Natural killer cell (primary cell): Measurements from ENCODE around the gene MOSMO. TPM values are rescaled to one million over a fixed set of nuclear protein-coding genes. Genes with fewer than 3 reads are reported as not detected.

Source experiments
- ATAC-seq, 3 donors: fragments of 150-1000 bp in 2 of 3; fragments of 200-7000 bp in 1 of 3; cut with Tn5 transposase; 1 replicate in 1 of 3; 2 replicates in 2 of 3; pipeline ENCODE4 v1.10.0; 2021; ENCODE audit warnings: mild to moderate bottlenecking in 2 of 3, moderate library complexity in 2 of 3
- DNase-seq, 2 donors: peaks; one replicate each; pipeline versions ENCODE4 v3.0.0 to v3.0.0-alpha.2; 2013 to 2021; ENCODE audit warnings: mixed read lengths in 1 of 2
- H3K27ac ChIP-seq: one replicate; pipeline ENCODE4 v1.5.1; 2013; ENCODE audit warnings: mild to moderate bottlenecking, low read length
- H3K27me3 ChIP-seq: one replicate; pipeline ENCODE4 v1.6.1; 2013; ENCODE audit warnings: low read length; ENCODE audit not compliant: control insufficient read depth, insufficient read depth
- H3K36me3 ChIP-seq: one replicate; pipeline ENCODE4 v1.6.1; 2013; ENCODE audit warnings: low read length; ENCODE audit not compliant: control insufficient read depth, insufficient read depth
- H3K4me1 ChIP-seq: one replicate; pipeline ENCODE4 v1.6.1; 2013; ENCODE audit warnings: low read length; ENCODE audit not compliant: control insufficient read depth, insufficient read depth
- H3K4me3 ChIP-seq: one replicate; pipeline ENCODE4 v1.5.1; 2013; ENCODE audit warnings: low read length
- H3K9me3 ChIP-seq: one replicate; pipeline ENCODE4 v1.6.1; 2013; ENCODE audit warnings: low read length; ENCODE audit not compliant: control insufficient read depth, insufficient read depth
- H3K27ac Mint-ChIP-seq, 2 donors: one replicate each; pipeline ENCODE4 v1.8.0; 2022; ENCODE audit warnings: mild to moderate bottlenecking in 2 of 2, mixed read lengths in 2 of 2, moderate library complexity in 1 of 2
- H3K27me3 Mint-ChIP-seq, 2 donors: one replicate each; pipeline ENCODE4 v1.8.0; 2022; ENCODE audit warnings: low read depth in 2 of 2, mixed read lengths in 2 of 2
- H3K36me3 Mint-ChIP-seq: one replicate; pipeline ENCODE4 v1.8.0; 2022; ENCODE audit warnings: mixed read lengths
- H3K4me1 Mint-ChIP-seq, 2 donors: one replicate each; pipeline ENCODE4 v1.8.0; 2022; ENCODE audit warnings: mixed read lengths in 2 of 2
- H3K4me3 Mint-ChIP-seq: one replicate; pipeline ENCODE4 v1.8.0; 2022; ENCODE audit warnings: mild to moderate bottlenecking, moderate library complexity, mixed read lengths
- H3K9me3 Mint-ChIP-seq, 2 donors: one replicate each; pipeline ENCODE4 v1.8.0; 2022; ENCODE audit warnings: mixed read lengths in 2 of 2
- CTCF ChIP-seq: fragments of 200-600 bp; IDR thresholded peaks from one replicate; pipeline ENCODE4 v1.8.0; 2022; ENCODE audit warnings: antibody characterized with exemption
- WGBS: methylation state at CpG from one replicate; pipeline ENCODE4 v1.1.7; 2013; ENCODE audit warnings: missing lambda C conversion rate; ENCODE audit not compliant: insufficient coverage; 5-methylcytosine and 5-hydroxymethylcytosine counted together
- intact Hi-C: fragments of 100-400 bp; cut with micrococcal nuclease; formaldehyde crosslinking; loops from one replicate; pipeline ENCODE4 v1.14.2; 2022
- total RNA-seq, 4 donors: library from RNA; stranded (reverse); fragments of 120-200 nt in 1 of 4; gene quantifications; one replicate each; pipeline versions ENCODE4 v1.2.3 to v1.2.4, GENCODE V29; 2013 to 2022

The MOSMO gene
- total RNA-seq, 3 donors from 2014 or later (not counting 1 experiment from before 2014, with no cell fraction given) = 8.6 to 10.3 (median 9.3) TPM

GRCh38 chr16:21991621-21992020 is 16.3 kb upstream of the MOSMO start:
- WGBS = 41% methylated on average over 6 of the region's 6 CpGs
- H3K36me3 ChIP-seq = no peaks in the 10 kb centered on the region
- DNase-seq (no peak), ATAC-seq (peak in 1 of 3 donors; percentile 56)
- H3K4me1 ChIP-seq = no peaks in the 10 kb centered on the region
- H3K9me3 ChIP-seq = no peaks in the 10 kb centered on the region
- Mint-ChIP-seq H3K9me3 (no peaks in the 10 kb centered on the region), H3K27ac (no peak overlapping the region), H3K36me3 (no peaks in the 10 kb centered on the region), H3K27me3 (no peaks in the 10 kb centered on the region), H3K4me1 (peaks cover 0 to 4% of the 10 kb centered on the region in 2 donors), H3K4me3 (no peak overlapping the region)
- H3K4me3 ChIP-seq = no peak overlapping the region
- H3K27me3 ChIP-seq = no peaks in the 10 kb centered on the region
- TF ChIP-seq CTCF = no peak
- H3K27ac ChIP-seq = no peak overlapping the region
- intact Hi-C loops = no loop called here

GRCh38 chr16:21994856-21995465 is 12.9 kb upstream of the MOSMO start:
- H3K27ac Mint-ChIP-seq = no peak overlapping the region
- Histone ChIP-seq H3K36me3 (no peaks in the 10 kb centered on the region), H3K27ac (no peak overlapping the region), H3K9me3 (no peaks in the 10 kb centered on the region), H3K27me3 (no peaks in the 10 kb centered on the region), H3K4me1 (no peaks in the 10 kb centered on the region), H3K4me3 (no peak overlapping the region)
- WGBS = 88% methylated on average over 8 of the region's 13 CpGs
- DNase-seq = no peak
- H3K36me3 Mint-ChIP-seq = no peaks in the 10 kb centered on the region
- no peaks in the 10 kb centered on the region for H3K9me3 Mint-ChIP-seq
- intact Hi-C loops = no loop called here
- H3K27me3 Mint-ChIP-seq = peaks cover 0 to 2% of the 10 kb centered on the region in 2 donors
- no peak for TF ChIP-seq CTCF
- no peaks in the 10 kb centered on the region for H3K4me1 Mint-ChIP-seq
- H3K4me3 Mint-ChIP-seq = no peak overlapping the region
- no peak for ATAC-seq

- intact Hi-C loops = no loop called here
- peaks cover 0 to 4% of the 10 kb centered on the region in 2 donors for H3K27me3 Mint-ChIP-seq
- DNase-seq (no peak), ATAC-seq (no peak)
- H3K4me1 Mint-ChIP-seq = peaks cover 8 to 10% of the 10 kb centered on the region in 2 donors
- Histone ChIP-seq H3K27ac (no peak overlapping the region), H3K4me1 (peaks cover 7% of the 10 kb centered on the region), H3K4me3 (no peak overlapping the region), H3K36me3 (no peaks in the 10 kb centered on the region), H3K9me3 (no peaks in the 10 kb centered on the region), H3K27me3 (no peaks in the 10 kb centered on the region)
- H3K27ac Mint-ChIP-seq = no peak overlapping the region
- H3K9me3 Mint-ChIP-seq = no peaks in the 10 kb centered on the region
- WGBS = 95% methylated on average over 9 of the region's 9 CpGs
- H3K4me3 Mint-ChIP-seq = no peak overlapping the region
- no peaks in the 10 kb centered on the region for H3K36me3 Mint-ChIP-seq
- no peak for TF ChIP-seq CTCF
Observed at GRCh38 chr16:21996923-21997696, 10.8 kb upstream of the MOSMO start.
